GM18951 (cell line): Measurements from ENCODE around the gene KIAA0513.

Experiments used
- POLR2A ChIP-seq: IDR thresholded peaks from 4 replicates; pipeline ENCODE4 v1.6.1; 2011; ENCODE audit warnings: mild to moderate bottlenecking; ENCODE audit not compliant: insufficient read length, insufficient read depth; ENCODE audit errors: extremely low read depth
- in situ Hi-C: fragments of 300-500 bp; cut with MboI; formaldehyde crosslinking; loops from one replicate; pipeline ENCODE4 v1.12.0; 2022; ENCODE audit warnings: low sequenced_read_pairs, mixed read lengths, inconsistent platforms; ENCODE audit not compliant: unreplicated experiment

KIAA0513 gene

DNA sequence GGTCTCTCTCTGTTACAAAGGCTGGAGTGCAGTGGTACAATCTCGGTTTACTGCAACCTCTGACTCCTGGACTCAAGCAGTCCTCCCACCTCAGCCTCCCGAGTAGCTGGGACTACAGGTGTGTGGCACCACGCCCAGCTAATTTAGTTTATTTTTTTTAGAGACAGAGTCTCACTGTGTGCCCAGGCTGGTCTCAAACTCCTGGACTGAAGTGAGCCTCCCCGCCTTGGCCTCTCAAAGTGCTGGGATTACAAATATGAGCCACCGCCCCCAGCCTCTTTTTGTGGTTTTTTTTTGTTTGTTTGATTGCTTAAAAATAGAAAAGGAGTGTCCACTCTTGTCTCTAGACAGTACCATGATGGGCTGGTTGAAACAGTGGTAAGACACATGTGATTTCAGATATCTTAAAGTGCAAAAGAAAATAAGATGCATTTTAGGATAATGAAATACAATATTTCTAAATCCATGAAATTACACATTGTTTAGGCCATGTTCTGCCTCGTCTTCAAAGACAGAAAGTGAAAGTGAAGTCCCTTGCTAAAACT is 27.4 kb downstream of the KIAA0513 start:
- in situ Hi-C loops, result no loop called here
- no peak for TF ChIP-seq POLR2A

DNA sequence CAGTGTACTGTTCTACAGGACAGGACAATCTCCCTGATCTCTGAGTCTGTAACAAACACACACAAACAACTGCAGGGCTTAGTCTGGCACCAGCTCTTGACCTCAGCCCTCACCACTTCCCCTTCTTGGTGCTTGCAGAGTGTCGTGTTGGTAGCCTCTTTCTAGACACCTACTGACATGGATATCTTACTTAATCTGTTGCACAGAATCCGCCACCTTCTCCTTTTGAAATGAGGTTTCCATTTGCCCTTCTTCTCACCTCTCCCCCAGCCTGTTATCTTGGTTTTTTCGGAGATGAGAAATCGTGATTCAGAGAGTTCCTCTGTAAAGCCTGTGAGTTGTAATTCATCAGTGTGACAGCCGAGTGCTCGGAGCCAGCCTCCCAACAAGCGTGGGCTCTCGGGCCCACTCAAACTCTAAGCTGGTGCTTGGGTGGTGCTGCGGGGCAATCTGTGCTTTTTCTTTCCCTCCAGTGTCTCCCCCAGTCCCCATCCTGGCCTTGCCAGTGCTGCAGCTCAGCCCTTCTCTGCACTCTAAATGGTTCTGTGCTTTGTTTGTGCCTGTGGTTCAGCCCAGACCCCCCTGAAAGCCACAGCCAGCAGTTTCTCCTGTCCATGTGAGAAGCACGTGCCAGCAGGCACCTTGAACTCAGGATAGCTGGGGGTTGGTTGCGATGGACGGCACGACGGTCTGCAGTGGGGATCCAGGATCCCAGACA is 28.1 kb downstream of the KIAA0513 start:
- TF ChIP-seq POLR2A, result peak; percentile 27
- in situ Hi-C loops, result no loop called here

DNA sequence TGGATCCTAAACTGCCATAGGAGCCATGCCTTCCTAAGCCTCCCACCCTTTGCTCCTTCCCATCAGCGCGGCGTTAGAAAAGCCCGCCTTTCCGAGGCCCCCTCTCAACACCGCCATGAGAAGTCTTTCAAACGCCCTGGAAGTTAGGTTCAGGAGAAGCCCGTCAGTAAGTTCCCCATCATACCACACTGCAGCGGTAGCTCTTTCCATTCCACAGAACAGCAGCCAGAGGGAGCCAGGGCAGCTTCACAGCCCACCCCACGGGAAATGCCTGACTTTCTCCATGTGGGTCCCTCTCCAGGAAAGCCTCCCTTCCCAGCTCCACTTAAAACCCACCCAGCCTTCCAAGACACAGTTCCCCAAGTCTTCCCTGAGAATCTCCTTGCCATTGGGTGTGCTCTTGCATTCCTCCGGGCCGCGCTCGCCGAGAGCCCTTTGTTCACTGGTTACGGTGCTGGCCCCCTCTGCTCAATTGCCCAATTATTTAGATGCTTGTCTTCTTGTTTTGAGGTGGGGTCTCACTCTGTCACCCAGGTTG is 28.7 kb downstream of the KIAA0513 start:
- in situ Hi-C loops, result no loop called here
- no peak for TF ChIP-seq POLR2A

DNA sequence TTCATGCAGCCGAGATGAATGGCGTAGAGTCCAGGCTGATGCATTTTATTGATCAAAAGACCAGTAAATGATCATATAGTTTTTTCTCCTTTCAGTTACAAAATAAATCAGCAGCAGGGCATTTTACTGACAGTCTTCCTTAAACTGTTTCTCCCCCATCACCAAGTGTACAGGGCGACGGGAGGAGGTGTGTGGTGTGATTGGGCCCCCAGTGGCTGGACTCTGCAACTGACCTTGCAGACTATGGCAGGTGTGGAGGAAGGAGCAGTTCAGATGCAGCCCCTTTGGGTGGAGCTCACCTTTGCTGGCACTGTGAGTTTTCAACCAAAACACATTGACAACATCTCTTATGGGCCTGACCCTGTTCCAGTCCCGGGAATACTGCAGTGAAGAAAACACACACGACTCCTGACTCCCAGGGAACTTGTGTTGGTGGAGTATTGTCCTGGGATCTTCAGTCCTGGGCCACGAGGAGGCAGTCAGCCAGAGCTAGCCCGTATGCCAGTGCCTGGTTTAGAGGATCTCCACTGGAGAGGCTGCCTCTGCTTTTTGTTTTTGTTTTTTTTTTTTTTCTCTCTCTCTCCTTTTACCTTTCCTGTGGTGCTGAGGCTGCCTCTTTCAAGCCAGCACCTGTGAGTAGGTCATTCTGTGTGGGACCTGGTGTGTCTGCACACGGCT is 29.8 kb downstream of the KIAA0513 start:
- no peak for TF ChIP-seq POLR2A
- in situ Hi-C loops, result no loop called here

DNA sequence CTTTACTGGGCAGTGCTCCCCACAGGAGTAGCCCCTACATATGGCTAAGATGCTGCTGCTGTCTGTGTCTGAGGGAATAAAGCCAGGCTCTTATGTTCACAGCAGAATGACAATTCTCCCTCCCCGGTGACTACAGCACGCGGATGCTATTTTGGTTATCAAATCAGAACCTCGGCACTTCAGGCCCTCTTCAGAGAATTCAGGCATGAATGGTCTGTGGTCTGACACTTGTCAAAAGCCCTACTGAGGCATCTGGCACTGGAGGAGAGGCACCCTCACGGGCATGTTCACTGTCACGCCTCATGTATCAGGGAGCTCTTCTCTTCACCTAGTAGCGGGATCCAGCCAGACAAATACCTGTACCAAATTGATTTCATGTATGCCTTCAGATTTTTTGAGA is 30.4 kb downstream of the KIAA0513 start:
- no peak for TF ChIP-seq POLR2A
- in situ Hi-C loops, result no loop called here

DNA sequence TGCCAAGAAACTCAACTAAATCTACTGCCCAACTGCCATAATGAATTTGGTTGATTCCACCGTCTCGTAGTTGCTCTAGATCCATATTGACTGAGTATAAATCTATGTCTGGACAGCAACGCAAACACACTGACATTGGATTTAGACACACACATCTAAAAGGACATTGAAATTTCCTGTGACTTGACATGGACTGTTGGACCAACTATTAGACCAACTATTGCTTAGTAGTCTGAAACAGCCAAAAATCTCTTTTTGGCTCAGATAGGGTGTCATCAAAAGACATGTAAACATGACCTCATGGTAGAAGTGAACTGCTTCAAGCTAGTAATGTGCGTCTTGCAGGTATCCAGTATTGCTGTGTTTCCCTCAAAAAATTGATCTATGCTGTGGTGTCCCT is 31.3 kb downstream of the KIAA0513 start:
- TF ChIP-seq POLR2A, result no peak
- in situ Hi-C loops, result no loop called here

DNA sequence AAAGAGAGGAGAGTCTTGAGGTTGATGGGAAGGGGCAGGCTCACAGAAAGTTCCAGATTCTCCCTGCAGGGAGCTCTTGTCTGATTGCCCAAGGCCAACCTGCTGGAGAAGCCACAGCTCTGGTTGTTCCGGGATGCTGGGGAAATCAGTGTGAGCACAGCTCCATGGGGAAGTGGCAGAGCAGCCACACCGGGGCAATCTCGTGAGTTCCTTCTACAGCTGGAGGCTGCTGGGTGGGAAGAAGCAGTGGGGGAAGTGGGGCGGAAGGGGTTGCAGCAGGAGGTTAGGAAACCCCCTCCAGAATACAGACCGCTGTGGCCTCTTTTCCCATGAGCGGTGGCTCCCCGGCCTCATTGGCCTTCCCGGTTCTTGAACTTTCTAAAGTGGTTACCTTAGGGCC is 34.0 kb downstream of the KIAA0513 start:
- in situ Hi-C loops, result no loop called here
- TF ChIP-seq POLR2A, result no peak

DNA sequence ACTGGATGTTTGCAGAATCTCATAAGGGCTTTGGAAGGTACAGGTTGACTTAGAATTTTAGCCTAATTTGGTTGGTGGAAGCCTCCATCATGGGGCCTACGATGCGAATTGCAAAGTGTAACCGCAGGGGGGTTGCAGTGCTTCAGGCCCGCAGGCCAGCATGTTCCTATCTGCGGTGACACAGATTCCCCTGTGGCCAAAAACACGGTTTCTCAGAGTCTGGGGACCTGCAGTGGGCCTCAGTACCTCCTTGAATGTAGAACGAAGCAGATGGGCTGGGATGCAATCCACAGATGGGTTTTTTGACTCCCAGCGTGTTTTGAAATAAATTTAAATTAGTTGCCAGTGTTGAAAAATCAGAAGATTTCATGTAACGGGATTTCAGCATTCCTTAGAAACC is 34.7 kb downstream of the KIAA0513 start:
- in situ Hi-C loops, result no loop called here
- TF ChIP-seq POLR2A, result no peak

DNA sequence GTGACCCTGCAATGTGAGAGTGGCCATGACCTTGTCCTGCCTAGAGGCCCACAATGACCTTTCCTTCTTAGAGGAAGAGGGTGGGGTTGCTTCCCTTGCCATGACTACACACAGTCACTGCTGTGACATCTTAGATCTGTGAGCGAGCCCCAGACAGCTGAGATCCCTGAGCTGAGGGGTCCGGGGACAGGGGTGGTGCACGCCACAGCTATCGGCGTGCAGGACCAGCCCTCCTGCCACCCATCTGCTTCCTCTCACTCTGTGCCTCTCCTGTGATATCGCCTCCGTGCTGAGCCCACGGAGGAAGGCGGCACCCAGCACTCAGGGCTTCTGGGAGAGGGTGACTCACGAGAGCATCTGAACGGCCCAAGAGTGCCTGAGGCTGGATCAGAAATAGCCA is 35.2 kb downstream of the KIAA0513 start:
- in situ Hi-C loops, result no loop called here
- no peak for TF ChIP-seq POLR2A

DNA sequence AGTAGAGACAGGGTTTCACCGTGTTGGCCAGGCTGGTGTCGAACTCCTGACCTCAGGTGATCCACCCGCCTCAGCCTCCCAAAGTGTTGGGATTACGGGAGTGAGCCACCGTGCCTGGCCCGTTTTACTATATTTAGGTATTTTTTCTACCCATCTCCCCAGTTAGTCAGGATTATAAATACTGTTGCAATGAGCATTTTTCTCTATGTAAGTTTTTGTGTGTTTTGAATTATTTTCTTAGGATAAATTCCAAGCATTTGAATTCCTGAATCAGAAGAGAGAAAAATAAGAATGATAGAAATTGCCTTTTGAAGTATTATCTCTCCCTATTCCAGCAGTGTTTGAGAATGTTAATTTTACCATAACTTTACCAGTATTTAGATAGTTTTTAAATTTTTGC is 36.6 kb downstream of the KIAA0513 start:
- TF ChIP-seq POLR2A, result no peak
- in situ Hi-C loops, result no loop called here

DNA sequence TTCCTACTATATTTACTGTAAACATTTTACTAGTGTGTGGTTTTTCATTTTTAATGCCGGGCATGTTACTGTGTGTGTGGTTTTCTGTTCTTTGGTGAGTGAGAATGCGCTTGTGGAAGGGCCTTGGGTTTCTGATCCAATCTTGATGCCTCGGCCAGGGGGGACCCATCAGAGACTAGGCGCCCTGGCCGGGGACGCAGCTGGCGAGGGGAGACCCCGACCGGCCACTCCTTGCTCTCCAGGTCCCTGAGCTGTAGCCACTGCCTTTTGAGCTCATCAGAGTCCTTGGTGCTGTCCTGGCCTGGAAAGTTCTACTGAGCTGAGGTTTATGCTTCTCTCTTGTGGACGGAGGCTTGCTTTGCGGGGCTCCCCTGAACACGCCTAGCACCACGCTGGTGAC is 37.5 kb downstream of the KIAA0513 start:
- in situ Hi-C loops, result no loop called here
- TF ChIP-seq POLR2A, result no peak

DNA sequence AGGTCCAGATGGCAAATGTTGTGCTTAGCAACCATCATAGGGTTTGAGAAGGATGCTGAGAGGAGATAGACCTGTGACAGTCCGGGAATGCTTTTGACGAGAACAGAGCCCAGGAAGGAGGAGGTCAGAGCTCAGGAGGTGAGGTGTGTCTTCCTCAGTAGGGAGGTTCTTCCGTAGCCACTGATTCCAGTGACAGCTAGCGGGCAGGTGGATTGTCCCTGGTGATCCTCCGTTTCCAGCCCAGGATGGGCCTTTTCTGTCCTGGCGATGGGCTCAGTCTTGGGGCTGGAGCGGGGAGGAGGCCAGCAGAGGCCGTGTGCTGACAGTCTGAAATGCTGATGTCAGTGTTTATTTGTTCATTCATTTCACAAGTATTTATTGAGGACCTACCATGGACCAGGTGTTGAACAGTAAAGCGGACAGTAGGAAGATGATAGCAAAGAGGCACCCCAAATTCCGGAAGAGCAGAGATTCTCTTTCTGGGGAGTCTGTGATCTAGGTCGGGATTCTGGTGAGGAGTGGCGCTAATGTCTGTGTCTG is 38.8 kb downstream of the KIAA0513 start:
- in situ Hi-C loops, result no loop called here
- no peak for TF ChIP-seq POLR2A

DNA sequence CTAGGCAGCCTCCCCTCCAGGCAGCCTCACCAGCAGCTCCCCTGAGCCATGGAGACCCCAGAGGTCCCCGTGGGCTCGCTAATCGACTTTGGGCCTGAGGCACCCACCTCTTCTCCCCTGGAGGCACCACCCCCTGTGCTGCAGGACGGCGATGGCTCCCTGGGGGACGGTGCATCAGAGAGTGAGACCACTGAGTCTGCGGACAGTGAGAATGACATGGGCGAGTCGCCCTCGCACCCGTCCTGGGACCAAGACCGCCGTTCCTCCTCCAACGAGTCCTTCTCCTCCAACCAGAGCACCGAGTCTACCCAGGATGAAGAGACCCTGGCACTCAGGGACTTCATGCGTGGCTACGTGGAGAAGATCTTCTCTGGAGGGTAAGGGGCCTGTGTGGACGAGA is 39.4 kb downstream of the KIAA0513 start:
- TF ChIP-seq POLR2A, result no peak
- in situ Hi-C loops, result no loop called here
